GM12891 (cell line): Measurements from ENCODE around the gene PAIP2.
"Not testable (repeated sequence)": the region's sequence is repeated elsewhere in the genome, so short reads cannot be mapped to it uniquely, and the experiment has no call there.

ENCODE experiments used
- DNase-seq: peaks from one replicate; pipeline ENCODE4 v3.0.0; 2011; ENCODE audit warnings: low spot score; ENCODE audit not compliant: insufficient read length
- FAIRE-seq: peaks from 2 replicates; lab custom pipeline; 2011; peaks lifted over from hg19 to GRCh38; lab: Jason Lieb, UNC
- PAX5 ChIP-seq: IDR thresholded peaks from 2 replicates; pipeline ENCODE4 v1.6.1; 2011; ENCODE audit warnings: low read length, moderate library complexity, mild to moderate bottlenecking; ENCODE audit not compliant: insufficient read depth, severe bottlenecking
- POLR2A ChIP-seq: IDR thresholded peaks from 2 replicates; pipeline ENCODE4 v1.6.1; 2011; ENCODE audit warnings: low read depth, low read length, control low read depth
- POLR2AphosphoS5 ChIP-seq: IDR thresholded peaks from 2 replicates; pipeline ENCODE4 v1.6.1; 2011; ENCODE audit warnings: low read depth, low read length, control low read depth
- POU2F2 ChIP-seq: IDR thresholded peaks from 2 replicates; pipeline ENCODE4 v1.6.1; 2011; ENCODE audit warnings: low read depth, mild to moderate bottlenecking, control low read depth, low read length, moderate library complexity
- SPI1 ChIP-seq: IDR thresholded peaks from 2 replicates; pipeline ENCODE4 v1.6.1; 2011; ENCODE audit warnings: low read depth, low read length, control low read depth
- TAF1 ChIP-seq: IDR thresholded peaks from 2 replicates; pipeline ENCODE4 v1.6.1; 2011; ENCODE audit warnings: low read depth, low read length, control low read depth

The PAIP2 gene

GRCh38 chr5:139298242-139298641 lies 43.4 kb upstream of the PAIP2 start:
- no peak for DNase-seq

GRCh38 chr5:139299486-139299885 lies 42.2 kb upstream of the PAIP2 start:
- peak; percentile 33; the same call in 1 of the 2 replicates for TF ChIP-seq POLR2A
- no peak; the same call in 1 of the 2 replicates for TF ChIP-seq POLR2AphosphoS5
- no peak for TF ChIP-seq POU2F2
- DNase-seq (no peak), FAIRE-seq (no peak)

More at GRCh38 chr5:139298242-139298641, 43.4 kb upstream of the PAIP2 start:
- FAIRE-seq, result no peak
- TF ChIP-seq POU2F2, result no peak
- no peak for TF ChIP-seq POLR2AphosphoS5

- FAIRE-seq, result peak; percentile 38
These were observed 39.7 kb upstream of the PAIP2 start for GRCh38 chr5:139301808-139302499.

GRCh38 chr5:139304391-139305324 lies 37.0 kb upstream of the PAIP2 start:
- no peak for DNase-seq
- no peak for FAIRE-seq
- no peak for TF ChIP-seq POLR2AphosphoS5
- TF ChIP-seq SPI1, result no peak
- TF ChIP-seq PAX5, result no peak
- no peak for TF ChIP-seq TAF1
- TF ChIP-seq POU2F2, result no peak
- TF ChIP-seq POLR2A, result no peak

More at GRCh38 chr5:139301808-139302499, 39.7 kb upstream of the PAIP2 start:
- no peak for TF ChIP-seq PAX5
- no peak for TF ChIP-seq TAF1
- TF ChIP-seq SPI1, result no peak
- no peak for TF ChIP-seq POU2F2
- TF ChIP-seq POLR2AphosphoS5, result no peak
- no peak for TF ChIP-seq POLR2A
- no peak for DNase-seq

GRCh38 chr5:139306197-139306596 lies 35.5 kb upstream of the PAIP2 start:
- DNase-seq (no peak), FAIRE-seq (peak; percentile 51)
- no peak for TF ChIP-seq POLR2AphosphoS5
- TF ChIP-seq PAX5, result no peak
- no peak for TF ChIP-seq POLR2A
- no peak for TF ChIP-seq TAF1
- no peak for TF ChIP-seq POU2F2
- TF ChIP-seq SPI1, result no peak

GRCh38 chr5:139306628-139307379 lies 34.9 kb upstream of the PAIP2 start:
- no peak for FAIRE-seq
- TF ChIP-seq POLR2A, result no peak
- TF ChIP-seq PAX5, result no peak
- no peak for TF ChIP-seq POLR2AphosphoS5
- TF ChIP-seq POU2F2, result no peak
- no peak for TF ChIP-seq TAF1
- TF ChIP-seq SPI1, result no peak
- DNase-seq, result no peak

- FAIRE-seq, result no peak
These were observed 32.9 kb upstream of the PAIP2 start for GRCh38 chr5:139308797-139309196.

GRCh38 chr5:139310715-139311186 lies 30.9 kb upstream of the PAIP2 start:
- not testable (repeated sequence) for DNase-seq, FAIRE-seq

More at GRCh38 chr5:139308797-139309196, 32.9 kb upstream of the PAIP2 start:
- TF ChIP-seq POLR2AphosphoS5 (no peak), TAF1 (no peak), POU2F2 (no peak), SPI1 (no peak), PAX5 (no peak), POLR2A (no peak)
- DNase-seq, result no peak

GRCh38 chr5:139312075-139312474 lies 29.6 kb upstream of the PAIP2 start:
- TF ChIP-seq TAF1, result no peak
- no peak for TF ChIP-seq SPI1
- TF ChIP-seq POLR2A, result no peak
- TF ChIP-seq PAX5, result no peak
- no peak for TF ChIP-seq POLR2AphosphoS5
- TF ChIP-seq POU2F2, result no peak
- FAIRE-seq (no peak), DNase-seq (no peak)
